ENCODE data around the gene PIGU. TPM values are rescaled to one million over a fixed set of nuclear protein-coding genes. Genes with fewer than 3 reads are reported as not detected.

Gene PIGU
- polyA plus RNA-seq, 3 donors, result 5.8 to 11.3 (median 10.9) TPM

DNA sequence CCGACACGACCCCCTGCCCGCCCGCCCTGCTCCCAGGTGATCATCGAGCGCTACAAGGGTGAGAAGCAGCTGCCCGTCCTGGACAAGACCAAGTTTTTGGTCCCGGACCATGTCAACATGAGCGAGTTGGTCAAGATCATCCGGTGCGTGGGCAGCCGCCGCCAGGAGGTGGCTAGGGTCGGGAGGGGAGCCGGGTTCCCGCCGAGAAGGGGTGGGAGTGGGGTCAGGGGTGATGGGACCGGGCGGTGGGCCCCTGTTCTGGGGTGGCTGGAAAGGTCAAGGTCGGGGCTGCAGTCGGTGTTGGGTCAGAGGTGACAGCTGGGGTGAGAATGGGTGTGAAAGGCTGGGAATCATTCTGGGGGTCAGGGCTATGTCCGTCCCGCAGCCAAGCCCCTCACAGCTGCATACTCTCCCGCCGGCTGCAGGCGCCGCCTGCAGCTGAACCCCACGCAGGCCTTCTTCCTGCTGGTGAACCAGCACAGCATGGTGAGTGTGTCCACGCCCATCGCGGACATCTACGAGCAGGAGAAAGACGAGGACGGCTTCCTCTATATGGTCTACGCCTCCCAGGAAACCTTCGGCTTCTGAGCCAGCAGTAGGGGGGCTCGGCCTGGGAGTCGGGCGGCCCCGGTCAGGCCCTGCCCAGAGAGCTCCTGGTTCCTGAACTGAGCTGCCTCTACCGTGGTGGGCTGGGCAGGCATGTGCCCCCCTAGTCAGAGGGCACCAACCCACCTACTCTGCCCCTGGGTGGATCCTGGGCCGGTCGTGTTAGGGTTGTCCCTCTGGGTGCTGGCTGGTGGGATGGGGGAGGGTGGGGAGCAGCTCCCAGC is 117.4 kb downstream of the PIGU start:
- Histone ChIP-seq H3K4me1 (ENCODE audit: control insufficient read depth in 1 of 2, insufficient read depth in 2 of 2, low read length in 2 of 2) (peaks cover 7 to 16% of the 10 kb centered on the region in 2 donors), H3K27ac (ENCODE audit: low read depth in 1 of 2, low read length in 2 of 2) (no peak overlapping the region), H3K4me3 (replicated peaks in 1 of 3; ENCODE audit: low read depth in 2 of 3, low read length in 3 of 3) (no peak overlapping the region), H4K20me1 (ENCODE audit: insufficient read depth, low read length) (no peaks in the 10 kb centered on the region), H2AFZ (ENCODE audit: insufficient read depth, low read depth, low read length, poor library complexity, severe bottlenecking) (no peak overlapping the region), H3K79me2 (ENCODE audit: insufficient read depth, low read length) (no peaks in the 10 kb centered on the region), H3K36me3 (replicated peaks in 1 of 2; ENCODE audit: control insufficient read depth in 1 of 2, insufficient read depth in 2 of 2, low read length in 2 of 2) (no peaks in the 10 kb centered on the region), H3K9ac (ENCODE audit: insufficient read depth, low read length, poor library complexity, severe bottlenecking) (no peak overlapping the region), H3K9me3 (replicated peaks in 1 of 2; ENCODE audit: control insufficient read depth in 1 of 2, insufficient read depth in 1 of 2, low read length in 2 of 2) (no peaks in the 10 kb centered on the region), H3K27me3 (ENCODE audit: control insufficient read depth in 2 of 2, insufficient read depth in 2 of 2, low read length in 2 of 2) (no peaks in the 10 kb centered on the region), H3K4me2 (replicated peaks; ENCODE audit: extremely low read depth, low read length, poor library complexity, severe bottlenecking) (no peak overlapping the region)
- no peak for DNase-seq
- Mint-ChIP-seq H3K4me3 (peak overlapping the region in 1 of 2 donors; percentile 60), H3K27me3 (ENCODE audit: low read depth in 3 of 3) (peaks cover 0 to 2% (median 0%) of the 10 kb centered on the region in 3 donors), H3K9me3 (peaks cover 0 to 1% (median 0%) of the 10 kb centered on the region in 7 donors), H3K4me1 (peaks cover 5% of the 10 kb centered on the region), H3K36me3 (peaks cover 3% of the 10 kb centered on the region in 2 donors), H3K27ac (peak overlapping the region in 6 of 7 donors; percentile 30 to 90 (median 52))
- WGBS (ENCODE audit: insufficient coverage), result 91% methylated on average over 37 of the region's 43 CpGs
- TF ChIP-seq, protein P1, sequence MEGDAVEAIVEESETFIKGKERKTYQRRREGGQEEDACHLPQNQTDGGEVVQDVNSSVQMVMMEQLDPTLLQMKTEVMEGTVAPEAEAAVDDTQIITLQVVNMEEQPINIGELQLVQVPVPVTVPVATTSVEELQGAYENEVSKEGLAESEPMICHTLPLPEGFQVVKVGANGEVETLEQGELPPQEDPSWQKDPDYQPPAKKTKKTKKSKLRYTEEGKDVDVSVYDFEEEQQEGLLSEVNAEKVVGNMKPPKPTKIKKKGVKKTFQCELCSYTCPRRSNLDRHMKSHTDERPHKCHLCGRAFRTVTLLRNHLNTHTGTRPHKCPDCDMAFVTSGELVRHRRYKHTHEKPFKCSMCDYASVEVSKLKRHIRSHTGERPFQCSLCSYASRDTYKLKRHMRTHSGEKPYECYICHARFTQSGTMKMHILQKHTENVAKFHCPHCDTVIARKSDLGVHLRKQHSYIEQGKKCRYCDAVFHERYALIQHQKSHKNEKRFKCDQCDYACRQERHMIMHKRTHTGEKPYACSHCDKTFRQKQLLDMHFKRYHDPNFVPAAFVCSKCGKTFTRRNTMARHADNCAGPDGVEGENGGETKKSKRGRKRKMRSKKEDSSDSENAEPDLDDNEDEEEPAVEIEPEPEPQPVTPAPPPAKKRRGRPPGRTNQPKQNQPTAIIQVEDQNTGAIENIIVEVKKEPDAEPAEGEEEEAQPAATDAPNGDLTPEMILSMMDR (IDR thresholded peaks at IDR 0.05), result no peak
- intact Hi-C loops (cut with micrococcal nuclease), result loop anchor here (2.0 to 5.0 kb wide), 2 partner anchors 145 to 148 kb away; partner anchors contain the start of gene TP53INP2 (in 1 of the 2)

DNA sequence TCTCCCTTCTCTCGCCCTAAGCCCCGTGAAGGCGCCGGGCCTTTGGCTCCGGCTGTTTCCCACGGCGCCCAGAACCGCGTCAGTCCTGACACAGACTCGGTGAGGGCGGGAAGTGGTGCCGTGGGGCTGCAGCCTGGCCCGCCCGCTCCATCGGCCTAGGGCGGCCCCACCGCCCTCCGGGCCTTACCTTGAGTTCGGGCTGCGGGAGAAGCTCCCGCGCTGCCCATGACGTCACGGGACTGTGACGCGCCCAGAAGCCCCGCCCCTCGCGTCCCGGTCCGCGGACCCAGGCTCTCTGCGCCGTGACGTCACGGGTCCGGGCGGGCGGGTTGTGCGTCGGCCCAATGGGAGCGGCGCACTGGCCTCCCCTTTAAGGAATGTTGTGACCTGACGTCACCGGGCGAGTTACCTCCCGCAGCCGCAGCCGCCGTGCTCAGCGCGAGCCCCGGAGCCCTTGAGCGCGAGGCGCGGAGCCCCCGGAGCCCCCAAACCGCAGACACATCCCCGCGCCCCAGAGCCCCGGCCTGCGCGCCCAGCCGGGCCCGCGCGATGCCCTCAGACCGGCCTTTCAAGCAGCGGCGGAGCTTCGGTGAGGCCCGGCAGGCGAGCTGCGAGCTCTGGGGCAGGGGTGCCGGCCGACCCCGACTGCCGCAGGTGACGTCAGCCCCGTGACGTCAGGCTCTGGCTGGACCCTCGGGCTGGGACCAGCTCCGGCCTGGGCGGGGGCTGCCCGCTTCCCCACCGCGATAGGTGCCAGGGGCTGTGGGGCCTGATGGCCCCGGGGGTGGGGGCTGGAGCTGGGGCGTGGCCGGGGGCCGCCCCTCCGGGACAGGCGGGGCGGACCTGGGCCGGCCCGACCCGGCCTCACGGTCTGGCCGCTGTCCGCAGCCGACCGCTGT is 118.3 kb downstream of the PIGU start, which contains the start of gene MAP1LC3A:
TSS of gene MAP1LC3A (plus strand) at position 399 of the 899 bp plus-strand sequence. CDS start at position 550, 151 bp downstream.
- H4K20me1 ChIP-seq (ENCODE audit: insufficient read depth, low read length), result no peaks in the 10 kb centered on the region

More for the DNA sequence above, 118.3 kb downstream of the PIGU start, which contains the start of gene MAP1LC3A:
- peaks cover 3% of the 10 kb centered on the region in 2 donors for H3K36me3 Mint-ChIP-seq
- peak within 1 kb of the TSS; percentile 75 to 85 (median 83) for H3K4me3 ChIP-seq (replicated peaks in 1 of 3; ENCODE audit: low read depth in 2 of 3, low read length in 3 of 3)
- intact Hi-C loops (cut with micrococcal nuclease), result loop anchor here in 1 of 2 donors (2.0 kb wide), 1 partner anchor 146 kb away; the partner anchor contains the start of gene TP53INP2
- peak within 1 kb of the TSS; percentile 80 to 92 for H3K4me3 Mint-ChIP-seq
- peaks cover 7 to 16% of the 10 kb centered on the region in 2 donors for H3K4me1 ChIP-seq (ENCODE audit: control insufficient read depth in 1 of 2, insufficient read depth in 2 of 2, low read length in 2 of 2)
- no peaks in the 10 kb centered on the region for H3K9me3 ChIP-seq (replicated peaks in 1 of 2; ENCODE audit: control insufficient read depth in 1 of 2, insufficient read depth in 1 of 2, low read length in 2 of 2)
- 8% methylated on average over 91 of the region's 103 CpGs for WGBS (ENCODE audit: insufficient coverage)
- no peaks in the 10 kb centered on the region for H3K79me2 ChIP-seq (ENCODE audit: insufficient read depth, low read length)
- H3K9ac ChIP-seq (ENCODE audit: insufficient read depth, low read length, poor library complexity, severe bottlenecking), result peak within 1 kb of the TSS; percentile 88
- H3K36me3 ChIP-seq (replicated peaks in 1 of 2; ENCODE audit: control insufficient read depth in 1 of 2, insufficient read depth in 2 of 2, low read length in 2 of 2), result no peaks in the 10 kb centered on the region
- H3K9me3 Mint-ChIP-seq, result peaks cover 0 to 1% (median 0%) of the 10 kb centered on the region in 7 donors
- H3K27ac Mint-ChIP-seq, result peak within 1 kb of the TSS in 6 of 7 donors; percentile 83 to 94 (median 90)
- no peaks in the 10 kb centered on the region for H3K27me3 ChIP-seq (ENCODE audit: control insufficient read depth in 2 of 2, insufficient read depth in 2 of 2, low read length in 2 of 2)
- H3K4me2 ChIP-seq (replicated peaks; ENCODE audit: extremely low read depth, low read length, poor library complexity, severe bottlenecking), result peak within 1 kb of the TSS; percentile 91
- TF ChIP-seq, protein P1 (IDR thresholded peaks at IDR 0.05), result no peak
- peak within 1 kb of the TSS; percentile 96 for H2AFZ ChIP-seq (ENCODE audit: insufficient read depth, low read depth, low read length, poor library complexity, severe bottlenecking)
- H3K27ac ChIP-seq (ENCODE audit: low read depth in 1 of 2, low read length in 2 of 2), result peak within 1 kb of the TSS in 1 of 2 donors; percentile 78
- peaks cover 5% of the 10 kb centered on the region for H3K4me1 Mint-ChIP-seq
- peaks cover 0 to 2% (median 0%) of the 10 kb centered on the region in 3 donors for H3K27me3 Mint-ChIP-seq (ENCODE audit: low read depth in 3 of 3)
- peak; percentile 95 to 98 (median 97) for DNase-seq
